Astrocyte of the cerebellum (primary cell): ENCODE measurements around the gene ZNF80.

Source experiments
- DNase-seq: peaks from one replicate; pipeline ENCODE4 v3.0.0-alpha.2; 2011; ENCODE audit warnings: low read depth
- H3K4me3 ChIP-seq: 2 replicates; pipeline ENCODE4 v1.5.1; 2011; ENCODE audit warnings: mild to moderate bottlenecking, low read depth, low read length, moderate library complexity
- in situ Hi-C: cut with HindIII; loops from 2 replicates; pipeline ENCODE4 v1.10.0; 2017; ENCODE audit warnings: low sequenced_read_pairs
- TF ChIP-seq, protein P1 (sequence below): IDR thresholded peaks from 2 replicates; pipeline ENCODE4 v1.5.1; 2012; ENCODE audit warnings: low read length, low read depth, moderate library complexity, mild to moderate bottlenecking; ENCODE audit errors: missing control alignments

The ZNF80 gene

DNA sequence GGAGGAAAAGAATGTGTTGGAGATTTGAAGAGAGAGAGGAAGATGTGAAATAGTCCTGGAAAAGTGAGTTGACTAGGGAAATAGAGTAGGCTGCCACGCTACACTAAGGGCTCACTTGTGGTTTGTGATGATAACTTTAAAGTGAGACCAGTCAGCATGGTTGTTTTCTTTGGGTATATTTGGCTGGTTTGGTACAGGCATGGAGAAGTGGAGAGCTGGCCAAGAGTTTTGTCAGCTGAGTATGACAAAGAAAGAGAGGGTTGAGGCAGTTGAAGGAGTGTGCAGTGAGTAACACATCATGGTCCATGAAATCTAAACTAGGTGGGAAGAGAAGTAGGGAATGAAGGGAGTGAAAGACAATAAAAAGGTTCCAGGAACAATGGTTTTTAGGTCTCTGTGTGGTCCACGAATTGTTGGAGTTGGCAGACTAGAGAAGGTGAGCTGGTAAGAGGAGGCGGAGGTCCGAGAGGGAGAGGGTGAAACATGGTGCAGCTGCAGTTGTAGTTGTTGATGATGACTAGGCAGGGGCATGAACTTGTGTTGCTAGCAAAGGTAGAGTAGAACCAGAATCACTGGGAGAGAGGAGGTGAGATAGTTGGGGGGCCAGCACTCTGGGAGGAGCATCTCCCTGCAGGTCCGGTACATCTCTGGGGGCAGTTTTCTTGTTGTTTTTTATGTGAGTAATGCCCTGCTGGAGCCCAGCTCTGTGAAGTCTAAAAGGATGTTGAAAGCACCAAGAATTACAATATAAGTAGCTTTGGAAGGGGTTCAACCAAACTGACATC is 21.0 kb downstream of the ZNF80 start:
- peak; percentile 31 for DNase-seq
- H3K4me3 ChIP-seq: no peak overlapping the region
- in situ Hi-C loops: no loop called here

DNA sequence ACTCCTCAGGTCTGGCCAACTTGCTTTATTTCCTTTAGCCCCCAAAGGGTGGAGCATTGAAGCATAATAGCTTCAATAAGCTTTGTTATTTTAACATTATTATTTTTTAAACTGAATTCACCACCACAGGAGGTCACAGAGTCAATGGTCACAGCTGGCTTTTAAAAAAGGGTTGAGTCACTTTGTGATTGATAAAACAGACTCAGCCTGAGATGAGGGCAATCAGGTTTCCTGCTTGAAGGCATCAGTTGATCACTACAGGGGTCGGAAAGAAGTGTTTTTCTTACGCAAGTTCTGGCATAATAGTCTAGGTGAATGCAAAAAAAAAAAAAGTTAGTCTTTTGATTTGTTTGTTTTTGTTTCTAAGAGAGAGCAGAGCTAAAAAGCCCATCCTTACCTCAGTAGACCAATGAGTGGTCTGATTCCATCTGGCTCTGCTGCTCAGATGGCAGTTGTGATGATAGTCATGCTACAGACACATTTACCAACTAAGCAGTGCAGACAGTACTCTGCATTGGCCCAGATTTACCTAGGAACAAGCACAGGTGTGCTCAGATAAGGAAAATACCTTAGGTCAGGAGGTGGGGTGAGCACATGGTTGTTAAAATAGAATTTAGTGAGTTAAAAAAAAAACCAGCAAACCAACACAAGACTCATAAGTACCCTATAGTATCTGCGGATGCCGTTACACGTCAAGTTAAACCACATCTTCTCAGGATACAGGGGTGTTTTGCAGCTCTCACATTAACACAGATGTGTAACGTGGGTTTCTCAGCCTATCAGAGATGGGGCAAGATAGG is 22.6 kb downstream of the ZNF80 start:
- peak overlapping the region; percentile 28 for H3K4me3 ChIP-seq
- TF ChIP-seq, protein P1, sequence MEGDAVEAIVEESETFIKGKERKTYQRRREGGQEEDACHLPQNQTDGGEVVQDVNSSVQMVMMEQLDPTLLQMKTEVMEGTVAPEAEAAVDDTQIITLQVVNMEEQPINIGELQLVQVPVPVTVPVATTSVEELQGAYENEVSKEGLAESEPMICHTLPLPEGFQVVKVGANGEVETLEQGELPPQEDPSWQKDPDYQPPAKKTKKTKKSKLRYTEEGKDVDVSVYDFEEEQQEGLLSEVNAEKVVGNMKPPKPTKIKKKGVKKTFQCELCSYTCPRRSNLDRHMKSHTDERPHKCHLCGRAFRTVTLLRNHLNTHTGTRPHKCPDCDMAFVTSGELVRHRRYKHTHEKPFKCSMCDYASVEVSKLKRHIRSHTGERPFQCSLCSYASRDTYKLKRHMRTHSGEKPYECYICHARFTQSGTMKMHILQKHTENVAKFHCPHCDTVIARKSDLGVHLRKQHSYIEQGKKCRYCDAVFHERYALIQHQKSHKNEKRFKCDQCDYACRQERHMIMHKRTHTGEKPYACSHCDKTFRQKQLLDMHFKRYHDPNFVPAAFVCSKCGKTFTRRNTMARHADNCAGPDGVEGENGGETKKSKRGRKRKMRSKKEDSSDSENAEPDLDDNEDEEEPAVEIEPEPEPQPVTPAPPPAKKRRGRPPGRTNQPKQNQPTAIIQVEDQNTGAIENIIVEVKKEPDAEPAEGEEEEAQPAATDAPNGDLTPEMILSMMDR: no peak
- DNase-seq: no peak
- in situ Hi-C loops: no loop called here

More for the DNA sequence above, 21.0 kb downstream of the ZNF80 start:
- TF ChIP-seq, protein P1: no peak

DNA sequence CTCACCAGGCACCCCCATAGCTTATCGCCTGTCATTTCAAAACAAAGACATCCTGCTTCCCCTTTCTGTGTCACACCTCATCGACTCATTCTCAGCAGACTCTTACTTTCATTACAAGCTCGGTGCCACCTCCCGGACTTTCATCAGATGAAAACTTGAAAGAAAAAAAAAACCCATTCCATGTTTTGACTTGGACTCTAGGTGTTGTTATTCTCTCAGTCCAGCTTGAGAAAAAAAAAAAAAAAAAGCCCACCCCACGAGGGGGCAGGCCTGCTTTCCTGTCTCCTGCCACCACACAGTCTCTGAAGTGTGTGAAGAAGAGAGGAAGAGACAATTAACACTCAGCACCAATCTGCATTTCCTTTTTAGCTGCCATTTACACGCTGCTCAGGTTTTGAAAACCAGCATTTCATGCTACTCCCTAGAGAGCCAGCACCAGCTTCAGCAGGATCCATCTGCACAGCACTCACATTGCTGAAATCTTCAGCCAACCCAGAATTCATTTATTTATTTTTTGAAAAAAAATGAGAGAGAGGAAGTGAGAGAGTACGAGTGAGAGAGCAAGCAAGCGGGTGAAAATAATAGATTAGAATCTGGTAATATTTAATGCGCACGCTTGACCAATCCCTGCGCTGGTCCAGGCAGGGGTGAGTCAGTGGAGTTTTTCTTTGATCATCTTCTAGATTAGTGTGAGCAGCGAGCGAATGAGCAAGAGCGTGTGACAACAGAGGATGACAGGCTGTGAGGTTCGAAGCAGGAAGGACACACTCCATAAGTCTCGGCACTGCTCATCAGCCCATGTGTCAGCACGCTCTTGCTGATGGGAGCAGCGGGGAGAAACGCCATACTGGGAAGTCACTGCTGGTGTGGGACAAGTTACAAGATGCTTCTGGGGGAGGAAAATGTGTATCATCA is 23.5 kb downstream of the ZNF80 start:
- in situ Hi-C loops: no loop called here
- DNase-seq: peak; percentile 19
- TF ChIP-seq, protein P1: no peak
- H3K4me3 ChIP-seq: peak overlapping the region; percentile 28

DNA sequence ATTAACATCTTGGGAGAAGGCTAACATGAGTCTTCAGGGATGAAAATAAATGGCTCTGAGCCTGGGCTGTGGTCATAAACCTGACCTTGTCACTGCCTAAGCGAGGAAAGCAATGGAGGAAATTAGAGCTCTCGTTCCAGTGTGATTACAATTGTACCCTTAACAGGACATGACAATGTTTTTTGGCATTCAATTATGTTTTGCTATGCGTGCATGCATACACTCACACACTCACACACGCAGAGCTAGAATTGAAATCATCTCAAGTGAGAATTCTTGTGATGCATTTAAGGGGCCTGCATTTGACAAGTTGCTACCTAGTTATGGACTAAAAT is 24.1 kb downstream of the ZNF80 start:
- no peak for DNase-seq
- H3K4me3 ChIP-seq: no peak overlapping the region
- in situ Hi-C loops: no loop called here
- TF ChIP-seq, protein P1: no peak

DNA sequence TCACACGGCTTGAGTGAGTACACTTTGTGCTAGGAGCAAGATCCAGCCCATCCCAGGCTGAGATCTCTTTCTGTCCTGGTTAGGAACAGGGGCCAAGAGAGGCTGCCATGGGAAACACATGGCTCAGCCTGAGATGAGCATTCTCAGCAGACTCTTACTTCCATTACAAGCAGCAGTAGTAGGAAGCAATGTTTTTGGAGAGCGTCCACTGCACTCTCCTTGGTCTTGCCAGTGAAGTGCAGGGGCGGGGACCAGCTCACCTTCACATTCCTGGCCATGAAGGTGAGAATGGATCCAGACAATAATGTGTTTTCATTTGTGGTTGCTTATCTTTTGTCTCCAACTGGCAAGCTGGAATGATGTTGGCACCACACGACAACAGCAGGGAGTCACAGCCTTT is 24.7 kb downstream of the ZNF80 start:
- in situ Hi-C loops: no loop called here
- DNase-seq: no peak
- no peak overlapping the region for H3K4me3 ChIP-seq
- TF ChIP-seq, protein P1: no peak

DNA sequence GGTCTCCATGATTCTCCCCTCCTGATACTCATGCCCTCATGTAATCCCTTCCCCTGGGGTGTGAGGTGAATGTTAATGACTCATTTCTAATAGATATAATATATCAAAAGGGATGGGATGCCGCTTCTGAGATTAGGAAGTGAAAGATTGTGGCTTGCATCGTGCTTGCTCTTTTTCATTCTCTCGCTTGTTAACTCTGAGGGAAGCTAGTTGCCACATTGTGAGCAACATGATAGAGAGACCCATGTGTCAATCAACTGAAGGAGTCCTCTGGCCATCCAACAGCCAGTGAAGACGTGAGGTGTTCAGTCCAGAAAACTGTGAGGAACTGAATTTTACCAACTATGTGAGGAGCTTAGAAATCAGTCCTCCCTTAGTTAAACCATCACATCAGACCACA is 29.6 kb downstream of the ZNF80 start:
- no peak overlapping the region for H3K4me3 ChIP-seq
- in situ Hi-C loops: no loop called here

More for the DNA sequence above, 29.6 kb downstream of the ZNF80 start:
- TF ChIP-seq, protein P1: no peak
- no peak for DNase-seq
